B cell (primary cell): ENCODE measurements around the gene PPP1R36. TPM values are rescaled to one million over a fixed set of nuclear protein-coding genes. Genes with fewer than 3 reads are reported as not detected.

ENCODE experiments used
- ATAC-seq: fragments of 200-7000 bp; cut with Tn5 transposase; one replicate; pipeline ENCODE4 v1.10.0; 2021; ENCODE audit warnings: low read depth, mild to moderate bottlenecking, moderate number of reproducible peaks, moderate library complexity
- CTCF ChIA-PET: fragments of 350-600 bp; sonication (Branson Sonifier 250); formaldehyde crosslinking; loops from one replicate; lab custom pipeline; 2021; ENCODE audit warnings: antibody characterized with exemption, inconsistent platforms; lab: Charles Lee
- POLR2A ChIA-PET: fragments of 350-600 bp; sonication (Branson Sonifier 250); formaldehyde crosslinking; loops from one replicate; lab custom pipeline; 2021; ENCODE audit warnings: antibody characterized with exemption; lab: Charles Lee
- DNase-seq: peaks from one replicate; pipeline ENCODE4 v3.0.0; 2013
- H2AFZ ChIP-seq: 2 replicates; pipeline ENCODE4 v1.6.1; 2012; ENCODE audit warnings: mild to moderate bottlenecking, low read depth, low read length; ENCODE audit not compliant: insufficient read depth, poor library complexity, severe bottlenecking
- H3K27ac ChIP-seq, 2 donors: 1 replicate in 1 of 2; 2 replicates in 1 of 2; pipeline ENCODE4 v1.5.1; 2012 to 2013; ENCODE audit warnings: low read length in 2 of 2, mild to moderate bottlenecking in 2 of 2, moderate library complexity in 1 of 2
- H3K27me3 ChIP-seq, 4 experiments: fragments of 200-600 bp in 1 of 4; sonication (generic) in 1 of 4; replicated peaks in 1 of 4; 1 replicate in 2 of 4; 2 replicates in 2 of 4; pipeline versions ENCODE4 v1.6.1 to v1.7.0; 2013 to 2016; ENCODE audit warnings: low read length in 3 of 4, mild to moderate bottlenecking in 2 of 4, mixed read lengths in 1 of 4, moderate library complexity in 1 of 4; ENCODE audit not compliant: insufficient read depth in 4 of 4, control insufficient read depth in 3 of 4; ENCODE audit errors: control extremely low read depth in 1 of 4
- H3K36me3 ChIP-seq, 2 experiments: replicated peaks in 1 of 2; 1 replicate in 1 of 2; 2 replicates in 1 of 2; pipeline versions ENCODE4 v1.6.1 to v1.7.1; 2013; ENCODE audit warnings: low read length in 1 of 2; ENCODE audit not compliant: insufficient read depth in 2 of 2, control insufficient read depth in 1 of 2; ENCODE audit errors: control extremely low read depth in 1 of 2, extremely low read depth in 1 of 2
- H3K4me1 ChIP-seq, 2 donors: fragments of 200-600 bp in 1 of 2; sonication (generic) in 1 of 2; 1 replicate in 1 of 2; 2 replicates in 1 of 2; pipeline versions ENCODE4 v1.5.1 to v1.6.1; 2013 to 2017; ENCODE audit warnings: low read length in 2 of 2; ENCODE audit not compliant: control insufficient read depth in 2 of 2, insufficient read depth in 2 of 2
- H3K4me2 ChIP-seq: replicated peaks from 2 replicates; pipeline ENCODE3; 2012; ENCODE audit warnings: mild to moderate bottlenecking, low read depth, low read length; ENCODE audit not compliant: poor library complexity, severe bottlenecking
- H3K4me3 ChIP-seq, 5 experiments: fragments of 200-600 bp in 1 of 5; sonication (generic) in 1 of 5; 1 replicate in 3 of 5; 2 replicates in 2 of 5; pipeline versions ENCODE4 v1.5.1 to v1.7.0; 2011 to 2016; ENCODE audit warnings: low read length in 4 of 5, mild to moderate bottlenecking in 4 of 5, low read depth in 2 of 5, control low read depth in 1 of 5, moderate library complexity in 1 of 5; ENCODE audit not compliant: insufficient read depth in 1 of 5; ENCODE audit errors: control extremely low read depth in 1 of 5, extremely low read depth in 1 of 5
- H3K79me2 ChIP-seq: fragments of 200-600 bp; sonication (generic); one replicate; pipeline ENCODE4 v1.6.0; 2016; ENCODE audit warnings: low read length; ENCODE audit not compliant: control insufficient read depth, insufficient read depth
- H3K9ac ChIP-seq: fragments of 200-600 bp; sonication (generic); 2 replicates; pipeline ENCODE4 v1.6.1; 2017; ENCODE audit warnings: mild to moderate bottlenecking, low read length, moderate library complexity
- H3K9me3 ChIP-seq, 3 donors: one replicate each; pipeline versions ENCODE4 v1.6.1 to v1.7.1; 2013; ENCODE audit warnings: low read length in 2 of 3; ENCODE audit not compliant: control insufficient read depth in 2 of 3, insufficient read depth in 1 of 3; ENCODE audit errors: control extremely low read depth in 1 of 3
- H4K20me1 ChIP-seq: 2 replicates; pipeline ENCODE4 v1.6.0; 2012; ENCODE audit warnings: mild to moderate bottlenecking, low read length; ENCODE audit not compliant: insufficient read depth, control insufficient read depth, poor library complexity, severe bottlenecking
- H3K27ac Mint-ChIP-seq: one replicate; pipeline ENCODE4 v1.8.0; 2021; ENCODE audit warnings: mixed read lengths
- H3K27me3 Mint-ChIP-seq: one replicate; pipeline ENCODE4 v1.8.0; 2021; ENCODE audit warnings: mixed read lengths
- H3K4me1 Mint-ChIP-seq: one replicate; pipeline ENCODE4 v1.8.0; 2021; ENCODE audit warnings: mixed read lengths
- H3K4me3 Mint-ChIP-seq: one replicate; pipeline ENCODE4 v1.8.0; 2021; ENCODE audit warnings: mixed read lengths
- H3K9me3 Mint-ChIP-seq: one replicate; pipeline ENCODE4 v1.8.0; 2022; ENCODE audit warnings: mixed read lengths; ENCODE audit not compliant: insufficient read depth
- CTCF ChIP-seq: fragments of 200-600 bp; IDR thresholded peaks from one replicate; pipeline ENCODE4 v1.8.0; 2022; ENCODE audit warnings: antibody characterized with exemption, mild to moderate bottlenecking
- EZH2 ChIP-seq: IDR thresholded peaks from 2 replicates; pipeline ENCODE4 v1.6.1; 2012; ENCODE audit warnings: borderline replicate concordance, low read depth, mild to moderate bottlenecking, moderate library complexity, low read length; ENCODE audit not compliant: insufficient read depth, poor library complexity, severe bottlenecking
- WGBS: methylation state at CpG from one replicate; pipeline ENCODE4 v1.1.5; 2013; ENCODE audit warnings: missing lambda C conversion rate; ENCODE audit not compliant: insufficient coverage; 5-methylcytosine and 5-hydroxymethylcytosine counted together
- intact Hi-C: fragments of 100-400 bp; cut with micrococcal nuclease; formaldehyde crosslinking; loops from one replicate; pipeline ENCODE4 v1.10.0; 2022
- polyA plus RNA-seq: library from polyadenylated mRNA; depleted of rRNA; stranded (reverse); fragments of >200 nt; gene quantifications from 2 replicates; pipeline ENCODE4 v1.2.3, GENCODE V29; 2012
- total RNA-seq, 2 donors: library from RNA; stranded (reverse); fragments of 120-200 nt in 1 of 2; gene quantifications; 1 replicate in 1 of 2; 2 replicates in 1 of 2; pipeline versions ENCODE4 v1.2.3 to v1.2.4, GENCODE V29; 2013 to 2022

PPP1R36 gene
- total and polyA plus RNA-seq, 2 donors (not counting 1 experiment from before 2014, with no cell fraction given), result 0.06 TPM; not detected in 1

DNA sequence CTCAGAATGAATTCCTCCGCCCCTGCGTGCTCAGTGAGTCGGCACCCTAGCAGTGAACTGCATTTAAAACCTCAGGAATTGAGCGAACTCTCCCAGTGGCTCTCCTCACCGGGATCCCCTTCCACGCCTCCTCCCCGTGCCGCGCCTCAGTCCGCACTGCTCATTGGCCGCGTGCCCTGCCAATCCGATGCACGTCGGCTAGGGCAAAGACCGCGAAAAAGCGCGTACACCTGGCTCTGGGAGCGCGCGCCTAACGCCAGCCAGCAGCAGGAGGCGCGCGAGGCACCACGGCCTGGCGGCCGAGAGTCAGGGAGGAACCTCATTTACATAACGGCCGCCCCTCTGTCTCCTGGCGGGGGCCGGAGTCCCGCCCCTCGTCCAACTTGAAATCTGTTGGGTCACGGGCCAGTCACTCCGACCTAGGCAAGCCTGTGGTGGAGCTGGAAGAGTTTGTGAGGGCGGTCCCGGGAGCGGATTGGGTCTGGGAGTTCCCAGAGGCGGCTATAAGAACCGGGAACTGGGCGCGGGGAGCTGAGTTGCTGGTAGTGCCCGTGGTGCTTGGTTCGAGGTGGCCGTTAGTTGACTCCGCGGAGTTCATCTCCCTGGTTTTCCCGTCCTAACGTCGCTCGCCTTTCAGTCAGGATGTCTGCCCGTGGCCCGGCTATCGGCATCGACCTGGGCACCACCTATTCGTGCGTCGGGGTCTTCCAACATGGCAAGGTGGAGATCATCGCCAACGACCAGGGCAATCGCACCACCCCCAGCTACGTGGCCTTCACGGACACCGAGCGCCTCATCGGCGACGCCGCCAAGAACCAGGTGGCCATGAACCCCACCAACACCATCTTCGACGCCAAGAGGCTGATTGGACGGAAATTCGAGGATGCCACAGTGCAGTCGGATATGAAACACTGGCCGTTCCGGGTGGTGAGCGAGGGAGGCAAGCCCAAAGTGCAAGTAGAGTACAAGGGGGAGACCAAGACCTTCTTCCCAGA lies 9.3 kb upstream of the PPP1R36 start, which contains the start of gene HSPA2:
Gene HSPA2 (plus strand): TSS at position 534 of the 995 bp plus-strand sequence. CDS start 109 bp downstream, at position 643.
- Mint-ChIP-seq H3K27me3 (peaks cover 5% of the 10 kb centered on the region), H3K27ac (peak within 1 kb of the TSS; percentile 97), H3K4me1 (peaks cover 31% of the 10 kb centered on the region), H3K4me3 (peak within 1 kb of the TSS; percentile 100), H3K9me3 (peaks cover 6% of the 10 kb centered on the region)
- Histone ChIP-seq H3K79me2 (no peaks in the 10 kb centered on the region), H3K9me3 (peaks cover 0 to 21% (median 13%) of the 10 kb centered on the region in 3 donors), H3K4me2 (peak within 1 kb of the TSS; percentile 96), H4K20me1 (no peaks in the 10 kb centered on the region), H3K9ac (peak within 1 kb of the TSS; percentile 92), H3K27ac (peak within 1 kb of the TSS; percentile 60 to 67), H3K4me1 (peaks cover 26 to 32% of the 10 kb centered on the region in 2 donors), H3K27me3 (peaks cover 0 to 19% (median 5%) of the 10 kb centered on the region in 4 experiments), H3K36me3 (no peaks in the 10 kb centered on the region), H3K4me3 (peak within 1 kb of the TSS; percentile 74 to 98 (median 85)), H2AFZ (peak within 1 kb of the TSS; percentile 95)
- DNase-seq, result peak; percentile 98
- ChIA-PET CTCF (interaction anchor here (1.1 to 2.7 kb wide), 7 partner anchors 10 to 351 kb away, joined by 3 to 8 read pairs (median 5); partner anchors contain the start of gene ZBTB25), POLR2A (interaction anchor here (0.6 to 4.1 kb wide), 3 partner anchors 37 to 153 kb away, joined by 3 to 28 read pairs (median 3); partner anchors contain the start of genes ZBTB1 and ZBTB25)
- intact Hi-C loops, result loop anchor here (1.0 to 5.0 kb wide), 7 partner anchors 37 to 688 kb away; partner anchors contain the start of genes CHURC1, FNTB, MTHFD1 and ZBTB25
- ATAC-seq, result peak; percentile 90
- TF ChIP-seq CTCF, result peak; percentile 78
- no peak for TF ChIP-seq EZH2
- WGBS, result 8% methylated on average over 76 of the region's 79 CpGs
